Ovary (tissue), 3 donors: Measurements from ENCODE around the gene TMEM131.
A peak's percentile ranks its signal among the peaks of the same experiment; 100 is the strongest.

Experiments used
- CTCF ChIP-seq, 3 donors: fragments of 450-650 bp in 2 of 3; fragments of 200-600 bp in 1 of 3; IDR thresholded peaks; one replicate each; pipeline versions ENCODE4 v1.5.1 to v1.8.0; 2016 to 2022; ENCODE audit warnings: antibody characterized with exemption in 3 of 3, mild to moderate bottlenecking in 1 of 3
- EP300 ChIP-seq: sonication (generic); formaldehyde crosslinking; IDR thresholded peaks from one replicate; pipeline ENCODE4 v1.6.1; 2017; ENCODE audit warnings: antibody characterized with exemption
- donor health status: DM: no; HTN: no; CAD: no.

GRCh38 chr2:97806738-97807618, 188.8 kb downstream of the TMEM131 start:
- peak; percentile 70 to 76 (median 72) for TF ChIP-seq CTCF (IDR thresholded peaks at IDR 0.05)
- no peak for TF ChIP-seq EP300
